NT2/D1 (cell line): Measurements from ENCODE around the gene GK.

ENCODE experiments used
- DNase-seq: peaks from one replicate; pipeline ENCODE4 v3.0.0-alpha.2; 2011; ENCODE audit warnings: low read depth, low spot score
- H3K27me3 ChIP-seq: 2 replicates; pipeline ENCODE4 v1.6.0; 2011; ENCODE audit warnings: mild to moderate bottlenecking; ENCODE audit not compliant: insufficient read length, insufficient read depth
- H3K36me3 ChIP-seq: 2 replicates; pipeline ENCODE4 v1.6.1; 2011; ENCODE audit warnings: mild to moderate bottlenecking, low read length, mixed read lengths; ENCODE audit not compliant: insufficient read depth, insufficient read length
- H3K4me1 ChIP-seq: 2 replicates; pipeline ENCODE4 v1.5.1; 2011; ENCODE audit not compliant: insufficient read depth, insufficient read length
- H3K4me3 ChIP-seq: 2 replicates; pipeline ENCODE4 v1.5.1; 2011; ENCODE audit warnings: low read depth; ENCODE audit not compliant: insufficient read length
- H3K9ac ChIP-seq: 2 replicates; pipeline ENCODE4 v1.6.0; 2011; ENCODE audit warnings: low read depth; ENCODE audit not compliant: insufficient read length
- H3K9me3 ChIP-seq: 2 replicates; pipeline ENCODE4 v1.5.1; 2011; ENCODE audit warnings: mild to moderate bottlenecking, low read length; ENCODE audit not compliant: insufficient read depth
- SUZ12 ChIP-seq: IDR thresholded peaks from 2 replicates; pipeline ENCODE4 v1.6.1; 2011; ENCODE audit not compliant: insufficient read length, insufficient read depth; ENCODE audit errors: extremely low read depth
- YY1 ChIP-seq: IDR thresholded peaks from 2 replicates; pipeline ENCODE4 v1.6.1; 2011; ENCODE audit not compliant: insufficient read length, insufficient read depth
- ZNF274 ChIP-seq: IDR thresholded peaks from 2 replicates; pipeline ENCODE4 v1.6.1; 2011; ENCODE audit warnings: mild to moderate bottlenecking, low read depth, low read length

GK gene

DNA sequence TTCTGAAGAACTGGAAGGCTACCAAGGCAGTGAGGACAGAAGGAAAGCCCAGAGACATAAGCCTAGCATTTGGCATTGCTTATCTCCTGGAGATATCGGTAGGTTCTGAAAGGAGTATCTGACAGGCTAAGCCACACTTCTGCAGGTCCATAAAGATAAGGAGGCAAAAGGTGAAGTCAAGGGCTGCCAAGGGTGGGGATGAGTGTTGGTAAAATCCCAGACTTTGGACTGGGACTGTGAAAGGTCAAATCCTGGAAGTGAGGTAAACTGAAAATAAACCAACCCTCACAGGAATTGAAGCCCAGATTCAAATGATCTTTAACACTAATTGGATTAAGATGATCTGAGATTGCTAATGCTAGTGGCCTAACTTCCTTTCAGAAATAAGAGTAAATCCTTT, 27.4 kb downstream of the GK start:
- H3K4me1 ChIP-seq = no peaks in the 10 kb centered on the region
- no peaks in the 10 kb centered on the region for H3K9me3 ChIP-seq
- no peak for TF ChIP-seq SUZ12
- no peak for TF ChIP-seq ZNF274
- TF ChIP-seq YY1 = no peak
- no peak for DNase-seq
- no peak overlapping the region for H3K4me3 ChIP-seq
- no peak overlapping the region for H3K9ac ChIP-seq
- no peaks in the 10 kb centered on the region for H3K36me3 ChIP-seq
- H3K27me3 ChIP-seq = no peaks in the 10 kb centered on the region

DNA sequence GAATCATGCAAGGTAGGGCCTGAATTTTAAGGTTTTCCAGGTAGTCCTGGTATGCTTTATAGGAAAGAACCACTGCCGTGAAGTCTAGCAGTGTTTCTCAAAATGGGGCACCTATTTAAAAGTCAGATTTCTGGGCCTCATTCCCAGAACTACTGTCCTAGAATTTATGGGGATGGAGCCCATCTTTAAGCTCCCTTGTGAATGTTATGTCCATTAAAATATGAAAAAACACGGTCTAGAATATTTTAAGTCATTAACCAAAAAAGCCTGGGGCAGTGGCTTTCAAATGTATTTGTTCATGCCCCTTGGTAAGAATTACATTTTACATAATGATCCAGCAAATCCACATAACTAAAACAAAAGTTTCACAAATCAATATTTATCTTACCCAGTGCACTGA, 35.4 kb downstream of the GK start:
- Histone ChIP-seq H3K4me3 (no peak overlapping the region), H3K27me3 (no peaks in the 10 kb centered on the region), H3K36me3 (no peaks in the 10 kb centered on the region), H3K9ac (no peak overlapping the region), H3K4me1 (no peaks in the 10 kb centered on the region), H3K9me3 (no peaks in the 10 kb centered on the region)
- TF ChIP-seq YY1 = no peak
- TF ChIP-seq ZNF274 = no peak
- no peak for TF ChIP-seq SUZ12
- no peak for DNase-seq

- TF ChIP-seq ZNF274 = no peak
- no peaks in the 10 kb centered on the region for H3K4me1 ChIP-seq
- H3K9me3 ChIP-seq = no peaks in the 10 kb centered on the region
- H3K36me3 ChIP-seq = no peaks in the 10 kb centered on the region
- no peaks in the 10 kb centered on the region for H3K27me3 ChIP-seq
- H3K4me3 ChIP-seq = no peak overlapping the region
- DNase-seq = no peak
- no peak overlapping the region for H3K9ac ChIP-seq
Observed at GRCh38 chrX:30689116-30689515, 35.9 kb downstream of the GK start.

- TF ChIP-seq YY1 (no peak), ZNF274 (no peak), SUZ12 (no peak)
- Histone ChIP-seq H3K36me3 (no peaks in the 10 kb centered on the region), H3K4me3 (no peak overlapping the region), H3K9me3 (no peaks in the 10 kb centered on the region), H3K27me3 (no peaks in the 10 kb centered on the region), H3K4me1 (no peaks in the 10 kb centered on the region), H3K9ac (no peak overlapping the region)
- DNase-seq = no peak
Observed at GRCh38 chrX:30690330-30690729, 37.1 kb downstream of the GK start.

DNA sequence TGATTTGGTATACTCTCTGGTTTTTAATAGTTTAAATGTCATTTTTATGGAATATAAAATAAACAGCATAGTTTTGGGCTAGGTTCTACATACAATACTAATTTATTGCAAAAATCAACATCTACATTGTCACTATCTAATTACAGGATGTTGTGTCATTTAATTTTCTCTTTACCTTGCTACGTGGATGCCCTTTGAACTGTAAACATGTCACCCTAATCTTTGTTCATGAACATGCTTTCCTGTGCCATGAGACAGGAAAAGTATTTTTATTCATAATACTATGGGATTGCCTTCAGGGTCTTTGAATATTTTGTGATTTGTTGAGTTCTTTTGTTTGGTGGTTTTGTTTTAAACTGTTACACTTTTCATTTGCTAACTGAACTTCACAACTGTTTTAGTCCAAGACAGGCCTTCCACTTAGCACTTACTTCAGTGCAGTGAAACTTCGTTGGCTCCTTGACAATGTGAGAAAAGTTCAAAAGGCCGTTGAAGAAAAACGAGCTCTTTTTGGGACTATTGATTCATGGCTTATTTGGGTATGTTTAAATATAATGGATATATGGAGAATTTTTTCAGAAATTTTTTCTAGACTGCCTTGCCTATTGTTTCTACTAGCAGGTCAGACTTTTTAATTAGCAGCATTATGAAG, 40.9 kb downstream of the GK start:
- DNase-seq = no peak
- TF ChIP-seq YY1 = no peak
- TF ChIP-seq SUZ12 = no peak
- no peak for TF ChIP-seq ZNF274
- Histone ChIP-seq H3K4me1 (no peaks in the 10 kb centered on the region), H3K4me3 (no peak overlapping the region), H3K27me3 (no peaks in the 10 kb centered on the region), H3K36me3 (no peaks in the 10 kb centered on the region), H3K9me3 (no peaks in the 10 kb centered on the region), H3K9ac (no peak overlapping the region)

- no peaks in the 10 kb centered on the region for H3K4me1 ChIP-seq
- H3K36me3 ChIP-seq = no peaks in the 10 kb centered on the region
- DNase-seq = no peak
- TF ChIP-seq SUZ12 (no peak), YY1 (no peak), ZNF274 (no peak)
- no peaks in the 10 kb centered on the region for H3K9me3 ChIP-seq
- H3K4me3 ChIP-seq = no peak overlapping the region
- H3K27me3 ChIP-seq = no peaks in the 10 kb centered on the region
- no peak overlapping the region for H3K9ac ChIP-seq
Observed at GRCh38 chrX:30702736-30703135, 49.5 kb downstream of the GK start.

DNA sequence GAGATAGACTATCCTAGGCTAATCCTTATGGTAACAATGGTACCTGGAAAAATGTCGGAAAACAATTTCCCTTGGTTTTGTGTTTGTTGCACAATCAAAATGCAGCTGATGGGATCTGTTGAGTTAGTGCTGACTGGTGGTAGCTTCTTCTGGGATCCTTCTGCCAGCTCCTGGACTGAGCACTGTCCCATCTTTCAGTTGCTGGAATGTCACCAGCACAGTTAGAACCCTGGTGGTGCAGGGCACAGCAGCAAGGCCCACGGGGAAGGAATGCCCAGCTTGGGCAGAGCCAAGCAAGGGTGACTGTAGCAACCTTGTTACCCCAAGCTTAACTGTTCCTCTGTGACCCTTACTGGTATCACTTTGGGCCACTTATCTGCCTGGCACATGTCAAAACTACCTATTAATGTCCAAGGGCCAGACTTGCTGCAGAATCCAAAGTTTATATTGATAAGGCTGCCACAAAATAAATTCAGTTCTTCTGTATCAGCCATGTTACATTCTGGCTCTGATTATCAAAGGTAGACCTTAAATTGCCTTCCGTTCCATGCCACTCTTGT, 53.1 kb downstream of the GK start:
- H3K9me3 ChIP-seq = no peaks in the 10 kb centered on the region
- no peak overlapping the region for H3K9ac ChIP-seq

More for the DNA sequence above, 53.1 kb downstream of the GK start:
- no peak overlapping the region for H3K4me3 ChIP-seq
- no peak for TF ChIP-seq SUZ12
- no peak for TF ChIP-seq ZNF274
- TF ChIP-seq YY1 = no peak
- no peak for DNase-seq
- no peaks in the 10 kb centered on the region for H3K4me1 ChIP-seq
- H3K27me3 ChIP-seq = no peaks in the 10 kb centered on the region
- H3K36me3 ChIP-seq = no peaks in the 10 kb centered on the region
